Esophagus muscularis mucosa (tissue), 4 donors: ENCODE measurements around the gene COMT.

Experiments
- CTCF ChIP-seq, 3 experiments: fragments of 200-600 bp in 2 of 3; fragments of 450-650 bp in 1 of 3; sonication (generic) in 2 of 3; IDR thresholded peaks; one replicate each; pipeline ENCODE4 v1.5.1; 2017 to 2019; ENCODE audit warnings: antibody characterized with exemption in 3 of 3, mild to moderate bottlenecking in 2 of 3, moderate library complexity in 1 of 3
- EP300 ChIP-seq: sonication (generic); formaldehyde crosslinking; IDR thresholded peaks from one replicate; pipeline ENCODE4 v1.6.1; 2017; ENCODE audit warnings: antibody characterized with exemption
- POLR2A ChIP-seq: fragments of 450-650 bp; IDR thresholded peaks from one replicate; pipeline ENCODE4 v1.6.1; 2017; ENCODE audit warnings: antibody characterized with exemption, moderate library complexity, mild to moderate bottlenecking, low read depth
- POLR2AphosphoS5 ChIP-seq, 2 donors: sonication (generic); formaldehyde crosslinking; IDR thresholded peaks; one replicate each; pipeline ENCODE4 v1.6.1; 2017; ENCODE audit warnings: antibody characterized with exemption in 2 of 2

- no peak for TF ChIP-seq CTCF (IDR thresholded peaks at IDR 0.05)
- TF ChIP-seq POLR2AphosphoS5 (IDR thresholded peaks at IDR 0.05) = no peak
- no peak for TF ChIP-seq EP300
- no peak for TF ChIP-seq POLR2A
These were observed 39.9 kb upstream of the COMT start for GRCh38 chr22:19901577-19902244.
